HT1080 (cell line): ENCODE results near the gene KLHL8. TPM values are rescaled to one million over a fixed set of nuclear protein-coding genes. Genes with fewer than 3 reads are reported as not detected.
"Not testable (repeated sequence)": the region's sequence is repeated elsewhere in the genome, so short reads cannot be mapped to it uniquely, and the experiment has no call there.

Source experiments
- DNase-seq: peaks from one replicate; pipeline ENCODE4 v3.0.0-alpha.2; 2015; ENCODE audit warnings: low read depth
- total RNA-seq: library from RNA; depleted of rRNA; stranded (reverse); fragments of >200 nt; shearing (Covaris generic); gene quantifications from 2 replicates; pipeline ENCODE4 v1.2.3, GENCODE V29; 2014

Gene KLHL8
- total RNA-seq, 1 experiment from 2014 or later = 13.1 TPM

- DNase-seq = no peak
Observed at GRCh38 chr4:87228262-87228860, 7.9 kb upstream of the KLHL8 start.

DNA sequence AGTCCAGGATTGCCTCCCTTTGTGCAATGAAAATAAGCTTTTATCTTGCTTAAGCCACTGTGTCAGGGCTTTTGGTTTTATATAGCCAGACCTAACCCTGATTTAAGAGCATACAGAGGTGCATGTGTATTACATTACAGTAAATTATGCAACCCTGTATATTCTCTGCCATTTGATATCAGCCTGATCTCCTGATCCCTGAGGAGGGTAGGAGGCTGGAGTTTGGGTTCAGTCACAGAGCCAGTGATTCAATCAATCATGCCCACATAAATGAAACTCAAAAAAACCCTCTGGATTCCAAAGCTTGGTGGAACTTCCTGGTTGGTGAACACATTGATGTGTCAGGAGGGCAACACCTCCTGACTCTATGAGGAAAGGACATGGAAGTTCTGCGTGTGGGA lies 7.3 kb upstream of the KLHL8 start:
- DNase-seq = no peak

- no peak for DNase-seq
Observed at GRCh38 chr4:87225936-87226335, 5.5 kb upstream of the KLHL8 start.

- no peak for DNase-seq
Observed at GRCh38 chr4:87224141-87224923, 3.9 kb upstream of the KLHL8 start.

GRCh38 chr4:87219632-87220093 lies 755 bp downstream of the KLHL8 start:
- peak; percentile 20 for DNase-seq

DNA sequence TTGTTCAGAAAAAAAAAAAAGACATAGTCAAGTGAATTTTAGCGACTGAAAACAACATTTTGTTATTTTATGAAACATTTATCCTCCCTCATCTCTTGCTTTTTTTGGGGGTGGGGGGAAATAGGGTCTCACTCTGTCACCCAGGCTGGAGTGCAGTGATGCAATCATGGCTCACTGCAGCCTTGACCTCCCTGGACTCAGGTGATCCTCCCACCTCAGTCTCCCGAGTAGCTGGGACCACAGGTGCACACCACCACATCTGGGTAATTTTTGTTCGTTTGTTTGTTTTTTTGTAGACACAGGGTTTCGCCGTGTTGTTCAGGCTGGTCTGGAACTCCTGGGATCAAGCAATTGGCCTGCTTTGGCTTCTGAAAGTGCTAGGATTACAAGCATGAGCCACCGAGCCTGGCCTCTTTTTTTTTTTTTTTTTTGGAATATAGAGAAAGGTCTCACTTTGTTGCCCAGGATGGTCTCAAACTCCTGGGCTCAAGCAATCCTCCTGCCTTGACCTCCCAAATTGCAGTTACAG lies 3.1 kb downstream of the KLHL8 start:
- DNase-seq = not testable (repeated sequence)

GRCh38 chr4:87216469-87216868 lies 3.9 kb downstream of the KLHL8 start:
- no peak for DNase-seq

DNA sequence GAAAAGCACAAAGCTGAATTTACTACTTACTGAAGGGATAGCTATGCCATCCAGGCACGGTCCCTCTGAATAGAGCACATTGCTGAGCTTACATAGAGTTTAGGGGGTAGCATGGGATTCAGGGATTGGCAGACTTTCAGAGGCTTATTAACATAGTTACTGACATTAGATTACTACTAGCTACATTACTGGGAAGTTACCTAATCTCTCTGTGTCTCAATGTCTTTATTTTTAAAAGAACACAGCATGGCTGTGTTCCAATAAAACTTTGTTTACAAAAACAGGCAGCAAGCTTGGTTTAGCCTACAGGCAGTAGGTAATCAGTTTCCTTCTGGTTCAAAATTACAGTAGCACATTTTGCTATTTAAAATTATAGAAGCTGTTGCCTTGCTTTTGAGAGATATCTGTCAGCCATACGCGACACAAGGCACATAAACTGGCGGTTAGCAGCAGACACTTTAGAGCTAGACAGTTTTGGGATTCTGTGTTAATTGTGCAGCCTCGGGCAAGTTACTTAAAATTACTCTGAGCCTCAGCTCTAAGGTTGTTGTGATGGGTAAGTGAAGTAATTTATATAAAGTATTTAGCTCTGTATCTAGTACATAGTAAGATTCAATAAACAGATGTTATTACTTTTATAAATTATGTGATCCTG lies 6.9 kb downstream of the KLHL8 start:
- no peak for DNase-seq

DNA sequence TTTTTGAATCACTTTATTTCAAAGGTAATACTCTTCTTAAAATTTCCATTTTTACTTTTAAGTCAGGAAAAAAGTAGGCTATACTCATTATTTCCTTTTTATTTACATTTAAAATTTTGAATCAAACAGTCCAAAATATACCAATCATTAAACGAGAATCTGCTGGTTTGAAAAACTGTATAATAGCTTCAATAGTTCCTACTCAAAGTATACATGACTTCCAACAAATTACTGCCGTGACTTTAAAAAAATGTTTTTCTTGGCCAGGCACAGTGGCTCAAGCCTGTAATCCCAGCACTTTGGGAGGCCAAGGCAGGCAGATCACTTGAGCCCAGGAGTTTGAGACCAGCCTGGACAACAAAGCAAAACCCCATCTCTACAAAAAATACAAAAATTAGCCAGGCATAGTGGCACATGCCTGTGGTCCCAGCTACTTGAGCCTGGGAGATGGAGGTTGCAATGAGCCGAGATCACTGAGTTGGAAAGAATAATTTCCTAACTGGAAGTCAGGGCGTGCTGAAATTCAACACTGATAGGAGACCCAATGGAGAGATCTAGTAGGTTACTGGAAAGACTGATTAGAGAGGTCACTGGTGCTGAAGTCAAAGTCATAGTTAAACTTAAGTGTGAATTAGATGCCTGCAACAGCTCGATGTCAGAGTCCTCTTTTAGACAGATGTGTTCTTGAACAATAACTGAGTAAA lies 9.0 kb downstream of the KLHL8 start:
- no peak for DNase-seq

- DNase-seq = no peak
Observed at GRCh38 chr4:87209696-87210095, 10.7 kb downstream of the KLHL8 start.

DNA sequence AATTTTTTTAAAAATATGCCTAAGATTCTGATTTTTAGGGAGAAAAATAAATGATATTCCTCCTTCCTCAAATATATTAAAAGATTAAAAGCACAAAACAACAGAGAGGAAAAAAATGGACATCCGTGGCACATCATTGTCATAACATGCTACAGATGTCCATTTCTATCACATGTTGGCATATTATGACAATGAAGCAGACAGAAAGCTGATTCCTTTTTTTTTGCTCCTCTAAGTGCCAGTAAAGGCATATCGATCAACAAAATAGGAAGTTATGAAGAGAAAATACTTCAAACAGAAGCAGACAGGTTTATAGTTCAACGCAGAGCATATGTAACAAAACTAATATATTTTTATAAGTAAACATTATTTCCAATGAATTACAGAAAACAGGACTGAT lies 11.2 kb downstream of the KLHL8 start:
- DNase-seq = no peak

GRCh38 chr4:87204559-87204958 lies 15.9 kb downstream of the KLHL8 start:
- DNase-seq = no peak

- DNase-seq = no peak
Observed at GRCh38 chr4:87196927-87197326, 23.5 kb downstream of the KLHL8 start.

DNA sequence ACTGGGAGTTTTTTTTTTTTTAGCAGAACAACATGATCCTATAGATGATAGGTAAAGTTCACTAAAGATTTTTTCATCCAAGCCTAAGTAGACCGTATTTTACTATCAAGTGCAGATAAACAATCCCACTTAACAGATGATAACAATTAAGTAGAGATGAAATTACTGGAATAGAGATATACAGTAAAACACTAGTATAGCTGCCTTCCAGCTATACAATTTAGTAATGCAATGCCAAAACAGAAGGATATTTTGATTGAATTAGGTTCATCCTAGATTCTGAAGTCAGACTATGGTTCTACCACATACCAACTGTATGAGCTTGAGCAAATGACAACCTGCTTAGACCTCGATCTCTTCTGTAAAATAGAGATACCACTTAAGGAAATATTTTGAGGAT lies 24.3 kb downstream of the KLHL8 start:
- DNase-seq = no peak

GRCh38 chr4:87193958-87194675 lies 26.3 kb downstream of the KLHL8 start:
- no peak for DNase-seq

DNA sequence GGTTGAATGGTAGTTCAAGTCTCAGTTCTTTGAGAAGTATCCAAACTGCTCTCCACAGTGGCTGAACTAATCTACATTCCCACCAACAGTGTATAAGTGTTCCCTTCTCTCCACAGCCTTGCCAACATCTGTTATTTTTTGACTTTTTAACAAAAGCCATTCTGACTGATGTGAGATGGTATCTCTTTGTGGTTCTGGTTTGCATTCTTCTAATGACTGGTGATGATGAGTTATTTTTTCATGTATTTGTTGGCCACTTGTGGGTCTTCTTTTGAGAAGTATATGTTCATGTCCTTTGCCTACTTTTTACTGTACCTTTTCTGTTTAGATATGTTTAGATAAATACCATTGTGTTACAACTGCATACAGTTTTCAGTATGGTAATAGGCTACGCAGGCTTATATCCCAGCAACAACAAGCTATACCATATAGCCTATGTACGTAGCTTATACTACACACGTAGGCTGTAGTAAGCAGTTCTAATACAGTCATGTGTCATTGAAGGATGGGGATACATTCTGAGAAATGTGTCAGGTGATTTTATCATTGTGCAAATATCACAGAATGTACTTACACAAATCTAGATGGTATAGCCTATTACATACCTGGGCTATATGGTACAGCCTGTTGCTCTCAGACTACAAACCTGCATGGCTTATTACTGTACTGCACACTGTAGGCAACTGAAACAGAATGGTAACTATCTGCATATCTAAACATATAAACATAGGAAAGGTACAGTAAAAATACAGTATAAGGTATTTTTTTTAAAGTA lies 28.1 kb downstream of the KLHL8 start:
- no peak for DNase-seq

GRCh38 chr4:87188932-87189331 lies 31.5 kb downstream of the KLHL8 start:
- peak; percentile 29 for DNase-seq

DNA sequence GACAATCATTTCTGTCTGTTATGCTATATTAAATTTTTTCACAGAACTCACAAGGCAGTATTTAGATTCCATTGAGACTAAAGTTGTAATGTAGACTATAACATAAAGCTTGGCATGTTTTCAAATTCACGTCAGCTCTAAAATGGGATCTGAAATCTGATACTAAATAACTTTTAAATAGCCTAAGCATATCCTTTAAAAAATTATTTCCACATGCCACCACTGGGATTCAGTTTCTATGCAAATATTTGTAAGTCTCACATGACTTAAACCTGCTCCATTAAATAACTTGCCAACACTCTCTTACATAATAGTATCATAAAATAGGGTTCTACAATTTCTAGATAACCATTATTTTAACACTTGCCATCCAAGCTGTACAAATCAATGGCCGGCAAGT lies 32.4 kb downstream of the KLHL8 start:
- DNase-seq = no peak

GRCh38 chr4:87185146-87185870 lies 35.1 kb downstream of the KLHL8 start:
- DNase-seq = no peak
